HepG2 (cell line): ENCODE results near the gene ZCCHC24. TPM values are rescaled to one million over a fixed set of nuclear protein-coding genes. Genes with fewer than 3 reads are reported as not detected.

ENCODE experiments used
- BORCS8-MEF2B ChIP-seq: sonication (generic); formaldehyde crosslinking; IDR thresholded peaks from 2 replicates; pipeline ENCODE4 v1.8.0; 2022; ENCODE audit warnings: mild to moderate bottlenecking, missing genetic modification reagents
- CENPT ChIP-seq: sonication (generic); formaldehyde crosslinking; IDR thresholded peaks from 2 replicates; pipeline ENCODE4 v1.8.0; 2022; ENCODE audit warnings: low read depth, mild to moderate bottlenecking, moderate library complexity, missing genetic modification reagents
- ETV6 ChIP-seq: sonication (generic); formaldehyde crosslinking; conservative IDR thresholded peaks from 2 replicates; pipeline ENCODE4 v1.4.0; 2020; ENCODE audit warnings: missing genetic modification reagents
- FOXC1 ChIP-seq: sonication (generic); formaldehyde crosslinking; IDR thresholded peaks from 2 replicates; pipeline ENCODE4 v1.8.0; 2022; ENCODE audit warnings: mild to moderate bottlenecking, missing genetic modification reagents, borderline replicate concordance
- GPN1 ChIP-seq: sonication (generic); formaldehyde crosslinking; IDR thresholded peaks from 2 replicates; pipeline ENCODE4 v1.5.1; 2020; ENCODE audit warnings: missing genetic modification reagents, borderline replicate concordance
- HNF1B ChIP-seq: sonication (generic); formaldehyde crosslinking; IDR thresholded peaks from 2 replicates; pipeline ENCODE4 v1.5.1; 2020; ENCODE audit warnings: mild to moderate bottlenecking, moderate library complexity, missing genetic modification reagents
- HNF4A ChIP-seq: sonication (generic); formaldehyde crosslinking; IDR thresholded peaks from 2 replicates; pipeline ENCODE4 v1.4.0; 2020; ENCODE audit warnings: missing genetic modification reagents
- KDM5B ChIP-seq: sonication (generic); formaldehyde crosslinking; IDR thresholded peaks from 2 replicates; pipeline ENCODE4 v1.4.0; 2020; ENCODE audit warnings: missing genetic modification reagents, mild to moderate bottlenecking, borderline replicate concordance
- PAX8 ChIP-seq: sonication (generic); formaldehyde crosslinking; IDR thresholded peaks from 2 replicates; pipeline ENCODE4 v1.8.0; 2022; ENCODE audit warnings: mild to moderate bottlenecking, missing genetic modification reagents, borderline replicate concordance
- RELA ChIP-seq: sonication (generic); formaldehyde crosslinking; IDR thresholded peaks from 2 replicates; pipeline ENCODE4 v1.4.0; 2020; ENCODE audit warnings: missing genetic modification reagents
- REST ChIP-seq, 2 experiments: IDR thresholded peaks; 2 replicates each; pipeline ENCODE4 v1.6.1; 2011 to 2012; ENCODE audit warnings: low read length in 2 of 2, borderline replicate concordance in 1 of 2, low read depth in 1 of 2, mild to moderate bottlenecking in 1 of 2, moderate library complexity in 1 of 2
- SSRP1 ChIP-seq: IDR thresholded peaks from 2 replicates; pipeline ENCODE4 v1.6.1; 2016; ENCODE audit warnings: control low read depth
- YEATS2 ChIP-seq: sonication (generic); formaldehyde crosslinking; IDR thresholded peaks from 2 replicates; pipeline ENCODE4 v1.4.0; 2020; ENCODE audit warnings: missing genetic modification reagents, borderline replicate concordance
- ZBTB44 ChIP-seq: sonication (generic); formaldehyde crosslinking; IDR thresholded peaks from 2 replicates; pipeline ENCODE4 v1.4.0; 2020; ENCODE audit warnings: missing genetic modification reagents
- ZNF503 ChIP-seq: sonication (generic); formaldehyde crosslinking; IDR thresholded peaks from 2 replicates; pipeline ENCODE4 v1.4.0; 2020; ENCODE audit warnings: missing genetic modification reagents
- ZNF670 ChIP-seq: sonication (generic); formaldehyde crosslinking; IDR thresholded peaks from 2 replicates; pipeline ENCODE4 v1.8.0; 2022; ENCODE audit warnings: mild to moderate bottlenecking, missing genetic modification reagents, borderline replicate concordance
- polyA plus RNA-seq, 8 experiments: library from polyadenylated mRNA; depleted of rRNA in 3 of 8; stranded (reverse) in 7 of 8; unstranded in 1 of 8; fragments of >200 nt; fragmentation: Illumina TruSeq in 4 of 8; extraction: Trizol in 4 of 8; gene quantifications; 2 replicates each; pipeline versions ENCODE4 v1.2.1 to v1.2.3, GENCODE V29; 2011 to 2016; ENCODE audit warnings: low read depth in 4 of 8, missing spikeins in 1 of 8, mixed read lengths in 1 of 8; ENCODE audit not compliant: insufficient read depth in 1 of 8
- total RNA-seq, 5 experiments: library from RNA; depleted of rRNA; stranded (reverse); fragments of >200 nt; fragmentation: Illumina TruSeq; extraction: Trizol; gene quantifications; 2 replicates each; pipeline ENCODE4 v1.2.3, GENCODE V29; 2016; ENCODE audit warnings: low read depth in 1 of 5

ZCCHC24 gene
- total and polyA plus RNA-seq, 2 of the 13 experiments (the other 11 are each of a cell fraction or from before 2014, with no cell fraction given) = 3.1 to 7.9 TPM

- TF ChIP-seq ETV6 (CRISPR knock-in tag) (no peak), CENPT (CRISPR knock-in tag) (no peak), PAX8 (CRISPR knock-in tag) (no peak), GPN1 (CRISPR knock-in tag) (no peak), SSRP1 (CRISPR knock-in tag) (no peak), ZNF503 (no peak), ZBTB44 (no peak), BORCS8-MEF2B (peak; percentile 25; the same call in 1 of the 2 replicates), KDM5B (CRISPR knock-in tag) (no peak), HNF1B (CRISPR knock-in tag) (peak; percentile 61), RELA (CRISPR knock-in tag) (no peak), ZNF670 (CRISPR knock-in tag) (no peak), YEATS2 (no peak), FOXC1 (CRISPR knock-in tag) (no peak), REST (IDR thresholded peaks at IDR 0.05; ENCODE audit: borderline replicate concordance in 1 of 2, low read depth in 1 of 2, low read length in 2 of 2) (no peak), HNF4A (no peak)
Observed at GRCh38 chr10:79381804-79382221, 63.6 kb downstream of the ZCCHC24 start (continued).
